ENCODE results near the gene CTNNBL1.

Gene CTNNBL1

GRCh38 chr20:37868851-37869333 lies 175.1 kb downstream of the CTNNBL1 start:
- Histone ChIP-seq H3K27me3 (ENCODE audit: insufficient read depth, poor library complexity, severe bottlenecking) (no peaks in the 10 kb centered on the region), H3K27ac (replicated peaks) (no peak overlapping the region), H3K4me3 (replicated peaks; ENCODE audit: insufficient read depth, low read length) (no peak overlapping the region)
- TF ChIP-seq REST (IDR thresholded peaks at IDR 0.05; ENCODE audit: insufficient replicate concordance, low read depth) = no peak
- no peak for TF ChIP-seq GABPA (IDR thresholded peaks at IDR 0.05; ENCODE audit: low read depth)
- no peak for TF ChIP-seq CTCF (IDR thresholded peaks at IDR 0.05; ENCODE audit: insufficient read depth, low read length)
- TF ChIP-seq SPI1 (IDR thresholded peaks at IDR 0.05; ENCODE audit: borderline replicate concordance, low read depth) = no peak
- no peak for TF ChIP-seq POLR2AphosphoS5 (IDR thresholded peaks at IDR 0.05; ENCODE audit: low read depth)
- DNase-seq (ENCODE audit: low read depth in 1 of 2, low spot score in 1 of 2) = peak in 1 of 2 experiments; percentile 6

GRCh38 chr20:37869334-37869861 lies 175.6 kb downstream of the CTNNBL1 start:
- no peak for TF ChIP-seq REST (IDR thresholded peaks at IDR 0.05; ENCODE audit: insufficient replicate concordance, low read depth)
- TF ChIP-seq GABPA (IDR thresholded peaks at IDR 0.05; ENCODE audit: low read depth) = no peak
- no peak overlapping the region for H3K4me3 ChIP-seq (replicated peaks; ENCODE audit: insufficient read depth, low read length)
- H3K27me3 ChIP-seq (ENCODE audit: insufficient read depth, poor library complexity, severe bottlenecking) = no peaks in the 10 kb centered on the region
- DNase-seq (ENCODE audit: low read depth in 1 of 2, low spot score in 1 of 2) = no peak
- H3K27ac ChIP-seq (replicated peaks) = no peak overlapping the region

DNA sequence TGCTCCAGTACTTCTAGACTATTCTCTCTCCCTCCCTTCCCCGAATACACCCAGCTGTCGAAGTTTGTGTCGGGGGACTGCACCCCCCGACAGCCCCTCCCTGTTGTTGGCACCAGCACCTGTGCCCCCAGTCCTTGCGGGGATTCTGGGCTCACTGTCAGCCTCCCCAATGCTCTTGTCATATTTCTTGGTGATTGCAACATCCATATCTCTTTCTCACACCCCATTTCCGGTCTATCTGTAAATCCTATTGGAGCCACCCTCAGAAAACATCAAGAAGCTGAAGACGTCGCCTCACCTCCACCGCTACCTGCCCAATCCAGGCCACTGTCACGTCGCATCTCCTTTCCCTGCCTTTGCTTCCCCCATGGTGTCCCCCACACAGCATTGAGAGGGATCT lies 176.5 kb downstream of the CTNNBL1 start:
- no peak overlapping the region for H3K4me3 ChIP-seq (replicated peaks; ENCODE audit: insufficient read depth, low read length)
- DNase-seq (ENCODE audit: low read depth in 1 of 2, low spot score in 1 of 2) = no peak
- TF ChIP-seq GABPA (IDR thresholded peaks at IDR 0.05; ENCODE audit: low read depth) (no peak), CTCF (IDR thresholded peaks at IDR 0.05; ENCODE audit: insufficient read depth, low read length) (no peak), POLR2AphosphoS5 (IDR thresholded peaks at IDR 0.05; ENCODE audit: low read depth) (no peak), SPI1 (IDR thresholded peaks at IDR 0.05; ENCODE audit: borderline replicate concordance, low read depth) (no peak), REST (IDR thresholded peaks at IDR 0.05; ENCODE audit: insufficient replicate concordance, low read depth) (no peak)
- no peak overlapping the region for H3K27ac ChIP-seq (replicated peaks)
- H3K27me3 ChIP-seq (ENCODE audit: insufficient read depth, poor library complexity, severe bottlenecking) = no peaks in the 10 kb centered on the region
